DMS79 treated with DMSO at 0.1 percent for 48 hours (cell line): Measurements from ENCODE around the gene JTB.

ENCODE experiments used
- DNase-seq: peaks from one replicate; lab custom pipeline; 2025; lab: John Stamatoyannopoulos, UW

JTB gene

GRCh38 chr1:153932156-153933131 lies 45.0 kb downstream of the JTB start:
- DNase-seq = no peak

DNA sequence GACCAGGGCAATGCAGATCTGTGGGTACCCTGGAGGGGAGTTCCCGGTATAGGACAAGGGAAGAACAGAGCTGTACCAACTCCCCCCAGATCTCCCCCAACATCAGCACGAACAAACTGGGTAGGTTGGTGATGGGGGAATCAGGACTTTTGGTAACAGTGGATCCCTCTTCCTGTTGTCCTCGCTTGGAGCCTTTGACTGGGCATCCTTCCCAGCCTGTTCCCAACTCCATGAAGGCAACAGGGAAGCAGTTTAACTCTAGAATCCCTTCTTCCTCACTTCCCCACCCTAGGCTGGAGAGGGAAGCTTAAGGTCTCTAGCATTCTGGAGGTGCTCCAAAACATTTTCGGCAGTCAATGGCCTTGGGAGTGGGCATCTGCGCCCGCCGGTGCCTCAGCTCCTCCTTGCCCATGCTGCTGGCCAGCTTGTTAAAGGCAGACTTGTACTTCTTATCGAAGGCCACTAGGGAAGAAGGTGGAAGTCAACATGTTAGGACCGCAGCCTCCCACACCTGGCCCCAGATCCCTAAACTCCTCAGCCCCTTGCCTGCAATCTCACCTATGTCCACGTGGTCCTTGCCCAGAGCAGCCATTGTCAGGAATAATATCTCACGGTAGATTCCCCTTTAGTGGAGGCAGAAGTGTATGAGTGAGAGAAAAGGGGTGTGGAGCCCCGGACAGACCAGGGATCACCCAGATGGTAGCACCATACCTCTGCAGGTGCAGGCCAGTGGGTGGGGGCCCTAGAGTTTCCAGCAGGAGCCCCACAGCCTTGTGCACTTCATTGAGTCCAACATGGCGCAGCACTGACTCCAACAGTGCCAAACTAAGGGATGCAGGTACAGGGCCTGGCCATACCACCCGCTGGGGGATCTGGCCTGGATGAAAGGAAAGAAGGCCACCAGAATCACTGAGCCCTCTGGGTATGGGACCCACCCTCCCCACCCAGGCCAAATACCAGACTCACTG lies 47.2 kb downstream of the JTB start:
- DNase-seq = no peak

GRCh38 chr1:153929426-153929825 lies 48.0 kb downstream of the JTB start:
- DNase-seq = no peak

GRCh38 chr1:153928791-153929341 lies 48.6 kb downstream of the JTB start:
- no peak for DNase-seq

- no peak for DNase-seq
Observed at GRCh38 chr1:153928245-153928644, 49.2 kb downstream of the JTB start.

GRCh38 chr1:153926405-153926804 lies 51.1 kb downstream of the JTB start:
- DNase-seq = no peak
